Stimulated activated memory B cell treated with anti-CD40 and anti-IgM and Interleukin-4, amounts not matched to agents 10 μg/mL and 1 μg/mL and 100 μg/mL, for 72 hours (primary cell): ENCODE results near the gene ECHS1.

Experiments used
- ATAC-seq: fragments of 150-1000 bp; cut with Tn5 transposase; 2 replicates; pipeline ENCODE4 v1.10.0; 2021
- H3K27ac Mint-ChIP-seq: one replicate; pipeline ENCODE4 v1.8.0; 2022; ENCODE audit warnings: mild to moderate bottlenecking, mixed read lengths
- H3K27me3 Mint-ChIP-seq: one replicate; pipeline ENCODE4 v1.8.0; 2022; ENCODE audit warnings: mixed read lengths
- H3K36me3 Mint-ChIP-seq: one replicate; pipeline ENCODE4 v1.8.0; 2022; ENCODE audit warnings: mixed read lengths
- H3K4me1 Mint-ChIP-seq: one replicate; pipeline ENCODE4 v1.8.0; 2022; ENCODE audit warnings: mixed read lengths
- H3K4me3 Mint-ChIP-seq: one replicate; pipeline ENCODE4 v1.8.0; 2022; ENCODE audit warnings: mild to moderate bottlenecking, moderate library complexity, mixed read lengths
- H3K9me3 Mint-ChIP-seq: one replicate; pipeline ENCODE4 v1.8.0; 2022; ENCODE audit warnings: mixed read lengths

ECHS1 gene

GRCh38 chr10:133335246-133336117 lies 37.7 kb downstream of the ECHS1 start:
- Mint-ChIP-seq H3K9me3 (peaks cover 2% of the 10 kb centered on the region), H3K27me3 (peaks cover 29% of the 10 kb centered on the region), H3K4me3 (peak overlapping the region; percentile 60), H3K4me1 (peaks cover 4% of the 10 kb centered on the region), H3K36me3 (no peaks in the 10 kb centered on the region), H3K27ac (no peak overlapping the region)
- ATAC-seq = peak; percentile 70

GRCh38 chr10:133334503-133335245 lies 38.5 kb downstream of the ECHS1 start:
- H3K4me1 Mint-ChIP-seq = peaks cover 9% of the 10 kb centered on the region
- peaks cover 37% of the 10 kb centered on the region for H3K27me3 Mint-ChIP-seq
- no peak for ATAC-seq
- peak overlapping the region; percentile 79 for H3K4me3 Mint-ChIP-seq
- peak overlapping the region; percentile 10 for H3K27ac Mint-ChIP-seq
- no peaks in the 10 kb centered on the region for H3K36me3 Mint-ChIP-seq
- H3K9me3 Mint-ChIP-seq = peaks cover 2% of the 10 kb centered on the region

GRCh38 chr10:133332936-133333699 lies 40.0 kb downstream of the ECHS1 start:
- Mint-ChIP-seq H3K4me3 (no peak overlapping the region), H3K36me3 (no peaks in the 10 kb centered on the region), H3K9me3 (peaks cover 2% of the 10 kb centered on the region), H3K4me1 (peaks cover 15% of the 10 kb centered on the region), H3K27ac (no peak overlapping the region), H3K27me3 (peaks cover 49% of the 10 kb centered on the region)
- ATAC-seq = no peak

GRCh38 chr10:133329491-133330202 lies 43.5 kb downstream of the ECHS1 start:
- H3K9me3 Mint-ChIP-seq = peaks cover 2% of the 10 kb centered on the region
- H3K4me1 Mint-ChIP-seq = peaks cover 38% of the 10 kb centered on the region
- no peak overlapping the region for H3K27ac Mint-ChIP-seq
- H3K36me3 Mint-ChIP-seq = no peaks in the 10 kb centered on the region
- peaks cover 82% of the 10 kb centered on the region for H3K27me3 Mint-ChIP-seq
- ATAC-seq = peak; percentile 89
- H3K4me3 Mint-ChIP-seq = peak overlapping the region; percentile 77

- H3K4me1 Mint-ChIP-seq = peaks cover 36% of the 10 kb centered on the region
- no peaks in the 10 kb centered on the region for H3K36me3 Mint-ChIP-seq
- no peak for ATAC-seq
- H3K4me3 Mint-ChIP-seq = no peak overlapping the region
- H3K9me3 Mint-ChIP-seq = peaks cover 2% of the 10 kb centered on the region
- peaks cover 80% of the 10 kb centered on the region for H3K27me3 Mint-ChIP-seq
- H3K27ac Mint-ChIP-seq = no peak overlapping the region
These were observed 44.5 kb downstream of the ECHS1 start for GRCh38 chr10:133328358-133329343.

GRCh38 chr10:133327651-133328357 lies 45.4 kb downstream of the ECHS1 start:
- Mint-ChIP-seq H3K9me3 (no peaks in the 10 kb centered on the region), H3K4me1 (peaks cover 36% of the 10 kb centered on the region), H3K27me3 (peaks cover 78% of the 10 kb centered on the region), H3K4me3 (no peak overlapping the region), H3K36me3 (no peaks in the 10 kb centered on the region), H3K27ac (no peak overlapping the region)
- no peak for ATAC-seq

- ATAC-seq = no peak
- Mint-ChIP-seq H3K27me3 (peaks cover 74% of the 10 kb centered on the region), H3K36me3 (no peaks in the 10 kb centered on the region), H3K27ac (no peak overlapping the region), H3K4me3 (no peak overlapping the region), H3K9me3 (no peaks in the 10 kb centered on the region), H3K4me1 (peaks cover 36% of the 10 kb centered on the region)
These were observed 46.2 kb downstream of the ECHS1 start for GRCh38 chr10:133326745-133327650.

GRCh38 chr10:133326223-133326551 lies 47.0 kb downstream of the ECHS1 start:
- Mint-ChIP-seq H3K9me3 (no peaks in the 10 kb centered on the region), H3K4me3 (peak overlapping the region; percentile 26), H3K27me3 (peaks cover 69% of the 10 kb centered on the region)

GRCh38 chr10:133325440-133326222 lies 47.5 kb downstream of the ECHS1 start:
- Mint-ChIP-seq H3K4me3 (peak overlapping the region; percentile 81), H3K9me3 (no peaks in the 10 kb centered on the region), H3K36me3 (no peaks in the 10 kb centered on the region), H3K27ac (peak overlapping the region; percentile 67), H3K27me3 (peaks cover 65% of the 10 kb centered on the region), H3K4me1 (peaks cover 36% of the 10 kb centered on the region)
- ATAC-seq = peak; percentile 2

More at GRCh38 chr10:133326223-133326551, 47.0 kb downstream of the ECHS1 start:
- Mint-ChIP-seq H3K27ac (no peak overlapping the region), H3K4me1 (peaks cover 36% of the 10 kb centered on the region), H3K36me3 (no peaks in the 10 kb centered on the region)
- ATAC-seq = no peak

- Mint-ChIP-seq H3K9me3 (peaks cover 4% of the 10 kb centered on the region), H3K27ac (peak overlapping the region; percentile 67), H3K4me1 (peaks cover 33% of the 10 kb centered on the region), H3K4me3 (peak overlapping the region; percentile 81), H3K27me3 (peaks cover 65% of the 10 kb centered on the region), H3K36me3 (no peaks in the 10 kb centered on the region)
- ATAC-seq = no peak
These were observed 48.3 kb downstream of the ECHS1 start for GRCh38 chr10:133324857-133325260.

- ATAC-seq = peak; percentile 74
- Mint-ChIP-seq H3K4me3 (no peak overlapping the region), H3K36me3 (no peaks in the 10 kb centered on the region), H3K9me3 (peaks cover 4% of the 10 kb centered on the region), H3K27ac (no peak overlapping the region), H3K27me3 (peaks cover 65% of the 10 kb centered on the region), H3K4me1 (peaks cover 32% of the 10 kb centered on the region)
These were observed 48.9 kb downstream of the ECHS1 start for GRCh38 chr10:133324198-133324792.
